WTC11 (cell line): ENCODE data around the gene LIPH. TPM values are rescaled to one million over a fixed set of nuclear protein-coding genes. Genes with fewer than 3 reads are reported as not detected.

Experiments
- ATAC-seq: fragments of 200-7000 bp; cut with Tn5 transposase; 2 replicates; pipeline ENCODE4 v1.10.0; 2021; ENCODE audit warnings: mild to moderate bottlenecking, moderate library complexity
- CTCF ChIA-PET: fragments of 300-600 bp; sonication (Branson Sonifier 250); formaldehyde crosslinking; loops from one replicate; lab custom pipeline; 2021; ENCODE audit warnings: antibody characterized with exemption; lab: Charles Lee
- POLR2A ChIA-PET: fragments of 350-600 bp; sonication (Branson Sonifier 250); formaldehyde crosslinking; loops from one replicate; lab custom pipeline; 2021; ENCODE audit warnings: antibody characterized with exemption; lab: Charles Lee
- DNase-seq: peaks from one replicate; pipeline ENCODE4 v3.0.0; 2021; ENCODE audit warnings: low spot score
- H3K27ac Mint-ChIP-seq: 2 replicates; pipeline ENCODE4 v1.8.0; 2021; ENCODE audit warnings: mixed read lengths
- H3K27me3 Mint-ChIP-seq: 2 replicates; pipeline ENCODE4 v1.8.0; 2021; ENCODE audit warnings: low read depth, mild to moderate bottlenecking, moderate library complexity, mixed read lengths
- H3K36me3 Mint-ChIP-seq: 2 replicates; pipeline ENCODE4 v1.8.0; 2021; ENCODE audit warnings: mixed read lengths
- H3K4me1 Mint-ChIP-seq: 2 replicates; pipeline ENCODE4 v1.8.0; 2022; ENCODE audit warnings: mixed read lengths
- H3K4me3 Mint-ChIP-seq: 2 replicates; pipeline ENCODE4 v1.8.0; 2021; ENCODE audit warnings: mild to moderate bottlenecking, moderate library complexity, mixed read lengths
- H3K9me3 Mint-ChIP-seq: 2 replicates; pipeline ENCODE4 v1.8.0; 2021; ENCODE audit warnings: mixed read lengths
- ARID4B ChIP-seq: sonication (generic); formaldehyde crosslinking; IDR thresholded peaks from 2 replicates; pipeline ENCODE4 v1.8.0; 2023; ENCODE audit warnings: missing genetic modification reagents, mild to moderate bottlenecking, borderline replicate concordance
- ATF2 ChIP-seq: sonication (generic); formaldehyde crosslinking; IDR thresholded peaks from 2 replicates; pipeline ENCODE4 v1.8.1; 2022; ENCODE audit warnings: low read depth, missing genetic modification reagents, borderline replicate concordance
- ATF6 ChIP-seq: sonication (generic); formaldehyde crosslinking; IDR thresholded peaks from 2 replicates; pipeline ENCODE4 v1.8.1; 2023; ENCODE audit warnings: mild to moderate bottlenecking, missing genetic modification reagents
- CREB1 ChIP-seq: sonication (generic); formaldehyde crosslinking; IDR thresholded peaks from 2 replicates; pipeline ENCODE4 v1.8.0; 2023; ENCODE audit warnings: mild to moderate bottlenecking, missing genetic modification reagents
- E2F4 ChIP-seq: sonication (generic); formaldehyde crosslinking; IDR thresholded peaks from 2 replicates; pipeline ENCODE4 v1.8.1; 2022; ENCODE audit warnings: low read depth, mild to moderate bottlenecking, moderate library complexity, missing genetic modification reagents, borderline replicate concordance
- ELF4 ChIP-seq: sonication (generic); formaldehyde crosslinking; IDR thresholded peaks from 2 replicates; pipeline ENCODE4 v1.8.1; 2022; ENCODE audit warnings: low read depth, mild to moderate bottlenecking, moderate library complexity, missing genetic modification reagents
- FOXP1 ChIP-seq: sonication (generic); formaldehyde crosslinking; IDR thresholded peaks from 2 replicates; pipeline ENCODE4 v1.8.0; 2022; ENCODE audit warnings: missing genetic modification reagents, mild to moderate bottlenecking, moderate library complexity, borderline replicate concordance
- JAZF1 ChIP-seq: fragments of 250-450 bp; sonication (Bioruptor Pico); IDR thresholded peaks from 2 replicates; pipeline ENCODE4 v1.9.0; 2021; ENCODE audit warnings: moderate library complexity, mild to moderate bottlenecking, inconsistent platforms
- MYBL2 ChIP-seq: sonication (generic); formaldehyde crosslinking; IDR thresholded peaks from 2 replicates; pipeline ENCODE4 v1.8.1; 2023; ENCODE audit warnings: mild to moderate bottlenecking, moderate library complexity, missing genetic modification reagents
- NR2C2 ChIP-seq: sonication (generic); formaldehyde crosslinking; IDR thresholded peaks from 2 replicates; pipeline ENCODE4 v1.8.0; 2022; ENCODE audit warnings: mild to moderate bottlenecking, missing genetic modification reagents
- RELA ChIP-seq: sonication (generic); formaldehyde crosslinking; IDR thresholded peaks from 2 replicates; pipeline ENCODE4 v1.8.1; 2022; ENCODE audit warnings: missing genetic modification reagents, mild to moderate bottlenecking, borderline replicate concordance
- TP53 ChIP-seq: sonication (generic); formaldehyde crosslinking; IDR thresholded peaks from 2 replicates; pipeline ENCODE4 v1.8.1; 2023; ENCODE audit warnings: mild to moderate bottlenecking, missing genetic modification reagents
- ZMAT4 ChIP-seq: fragments of 250-450 bp; sonication (Bioruptor Pico); IDR thresholded peaks from 2 replicates; pipeline ENCODE4 v1.9.0; 2021; ENCODE audit warnings: mild to moderate bottlenecking
- ZNF138 ChIP-seq: sonication (generic); formaldehyde crosslinking; conservative IDR thresholded peaks from 2 replicates; pipeline ENCODE4 v1.8.1; 2022; ENCODE audit warnings: mild to moderate bottlenecking, moderate library complexity, missing genetic modification reagents
- ZNF232 ChIP-seq: sonication (generic); formaldehyde crosslinking; IDR thresholded peaks from 2 replicates; pipeline ENCODE4 v1.8.0; 2022; ENCODE audit warnings: mild to moderate bottlenecking, missing genetic modification reagents
- total RNA-seq: library from RNA; stranded (reverse); gene quantifications from 3 replicates; pipeline ENCODE4 v1.2.3, GENCODE V29; 2021
- TF ChIP-seq, protein P1 (sequence below): fragments of 200-600 bp; IDR thresholded peaks from 2 replicates; pipeline ENCODE4 v1.8.0; 2022; ENCODE audit warnings: antibody characterized with exemption
- TF ChIP-seq, protein P2 (sequence below): sonication (generic); formaldehyde crosslinking; IDR thresholded peaks from 2 replicates; pipeline ENCODE4 v1.8.1; 2023; ENCODE audit warnings: mild to moderate bottlenecking, missing genetic modification reagents
- TF ChIP-seq, protein P3 (sequence below): sonication (generic); formaldehyde crosslinking; IDR thresholded peaks from 2 replicates; pipeline ENCODE4 v1.8.1; 2022; ENCODE audit warnings: mild to moderate bottlenecking, missing genetic modification reagents, moderate library complexity, borderline replicate concordance
- TF ChIP-seq, protein P4 (sequence below): sonication (generic); formaldehyde crosslinking; conservative IDR thresholded peaks from 2 replicates; pipeline ENCODE4 v1.8.1; 2022; ENCODE audit warnings: mild to moderate bottlenecking, missing genetic modification reagents

Gene LIPH
- total RNA-seq, 1 experiment from 2014 or later = 0.07 TPM

DNA sequence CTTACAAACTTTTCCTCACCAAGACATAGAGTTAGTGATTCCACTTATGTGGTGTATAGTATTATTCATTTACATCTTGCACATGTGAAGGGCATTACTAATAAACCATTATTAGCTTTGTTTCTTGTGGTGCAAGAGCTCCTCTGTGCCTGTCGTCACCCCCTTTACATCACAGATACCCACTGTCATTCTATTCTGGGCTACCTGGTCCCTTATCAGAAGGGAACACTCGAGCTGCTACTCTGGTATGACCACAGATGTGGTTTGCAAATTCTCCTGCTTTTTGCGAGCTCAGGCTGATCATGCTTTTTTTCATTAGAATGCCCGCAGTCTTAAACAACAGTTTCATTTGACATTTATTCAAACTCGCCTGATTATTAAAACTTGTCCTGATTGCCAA is 19.8 kb upstream of the LIPH start:
- peaks cover 4% of the 10 kb centered on the region; the same call in 1 of the 2 replicates for H3K27me3 Mint-ChIP-seq
- TF ChIP-seq ZMAT4 (CRISPR knock-in tag) (no peak), ZNF138 (CRISPR knock-in tag) (no peak), ATF2 (CRISPR knock-in tag) (no peak), NR2C2 (CRISPR knock-in tag) (no peak), ARID4B (CRISPR knock-in tag) (no peak), FOXP1 (CRISPR knock-in tag) (no peak), ZNF232 (no peak), ELF4 (CRISPR knock-in tag) (no peak), CREB1 (CRISPR knock-in tag) (no peak)
- TF ChIP-seq, protein P1, sequence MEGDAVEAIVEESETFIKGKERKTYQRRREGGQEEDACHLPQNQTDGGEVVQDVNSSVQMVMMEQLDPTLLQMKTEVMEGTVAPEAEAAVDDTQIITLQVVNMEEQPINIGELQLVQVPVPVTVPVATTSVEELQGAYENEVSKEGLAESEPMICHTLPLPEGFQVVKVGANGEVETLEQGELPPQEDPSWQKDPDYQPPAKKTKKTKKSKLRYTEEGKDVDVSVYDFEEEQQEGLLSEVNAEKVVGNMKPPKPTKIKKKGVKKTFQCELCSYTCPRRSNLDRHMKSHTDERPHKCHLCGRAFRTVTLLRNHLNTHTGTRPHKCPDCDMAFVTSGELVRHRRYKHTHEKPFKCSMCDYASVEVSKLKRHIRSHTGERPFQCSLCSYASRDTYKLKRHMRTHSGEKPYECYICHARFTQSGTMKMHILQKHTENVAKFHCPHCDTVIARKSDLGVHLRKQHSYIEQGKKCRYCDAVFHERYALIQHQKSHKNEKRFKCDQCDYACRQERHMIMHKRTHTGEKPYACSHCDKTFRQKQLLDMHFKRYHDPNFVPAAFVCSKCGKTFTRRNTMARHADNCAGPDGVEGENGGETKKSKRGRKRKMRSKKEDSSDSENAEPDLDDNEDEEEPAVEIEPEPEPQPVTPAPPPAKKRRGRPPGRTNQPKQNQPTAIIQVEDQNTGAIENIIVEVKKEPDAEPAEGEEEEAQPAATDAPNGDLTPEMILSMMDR = no peak
- TF ChIP-seq, all 79 proteins: peak for 0
- DNase-seq = no peak
- Mint-ChIP-seq H3K27ac (no peak overlapping the region), H3K4me1 (peaks cover 7% of the 10 kb centered on the region), H3K4me3 (no peak overlapping the region), H3K36me3 (peaks cover 30% of the 10 kb centered on the region), H3K9me3 (peaks cover 25% of the 10 kb centered on the region)
- CTCF ChIA-PET = interaction anchor here (6.8 kb wide), 1 partner anchor 12 kb away, joined by 76 read pairs; no protein-coding TSS in a partner anchor
- POLR2A ChIA-PET = no interaction called here
- ATAC-seq = no peak

DNA sequence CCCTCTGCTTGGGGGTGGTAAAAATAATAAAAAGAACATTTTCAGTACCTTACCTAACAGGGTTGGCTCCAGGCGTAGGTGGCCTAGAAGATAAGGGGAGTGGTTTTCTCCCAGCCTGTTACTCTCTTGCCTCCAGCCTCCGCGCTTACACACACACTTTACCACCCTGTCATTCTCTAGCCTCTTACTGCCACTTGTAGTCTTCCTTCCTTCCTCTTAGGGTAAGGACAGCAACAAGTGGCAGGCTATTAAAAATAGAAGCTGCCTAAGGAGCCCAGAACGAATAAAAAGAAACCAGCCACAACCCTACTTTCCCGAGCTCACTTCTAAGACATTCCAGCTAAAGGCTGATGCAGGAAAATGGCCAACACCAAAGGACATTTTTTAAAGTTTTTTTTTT is 9.6 kb upstream of the LIPH start:
- CTCF ChIA-PET = interaction anchor here (0.9 to 4.0 kb wide), 4 partner anchors 13 to 101 kb away, joined by 3 to 76 read pairs (median 4); partner anchors contain the start of gene TMEM41A
- TF ChIP-seq, protein P2, sequence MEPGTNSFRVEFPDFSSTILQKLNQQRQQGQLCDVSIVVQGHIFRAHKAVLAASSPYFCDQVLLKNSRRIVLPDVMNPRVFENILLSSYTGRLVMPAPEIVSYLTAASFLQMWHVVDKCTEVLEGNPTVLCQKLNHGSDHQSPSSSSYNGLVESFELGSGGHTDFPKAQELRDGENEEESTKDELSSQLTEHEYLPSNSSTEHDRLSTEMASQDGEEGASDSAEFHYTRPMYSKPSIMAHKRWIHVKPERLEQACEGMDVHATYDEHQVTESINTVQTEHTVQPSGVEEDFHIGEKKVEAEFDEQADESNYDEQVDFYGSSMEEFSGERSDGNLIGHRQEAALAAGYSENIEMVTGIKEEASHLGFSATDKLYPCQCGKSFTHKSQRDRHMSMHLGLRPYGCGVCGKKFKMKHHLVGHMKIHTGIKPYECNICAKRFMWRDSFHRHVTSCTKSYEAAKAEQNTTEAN = no peak
- TF ChIP-seq TP53 (CRISPR knock-in tag) (no peak), ZMAT4 (CRISPR knock-in tag) (no peak), ATF6 (no peak), MYBL2 (no peak), E2F4 (CRISPR knock-in tag) (no peak), JAZF1 (CRISPR knock-in tag) (no peak), RELA (no peak)
- TF ChIP-seq, protein P3, sequence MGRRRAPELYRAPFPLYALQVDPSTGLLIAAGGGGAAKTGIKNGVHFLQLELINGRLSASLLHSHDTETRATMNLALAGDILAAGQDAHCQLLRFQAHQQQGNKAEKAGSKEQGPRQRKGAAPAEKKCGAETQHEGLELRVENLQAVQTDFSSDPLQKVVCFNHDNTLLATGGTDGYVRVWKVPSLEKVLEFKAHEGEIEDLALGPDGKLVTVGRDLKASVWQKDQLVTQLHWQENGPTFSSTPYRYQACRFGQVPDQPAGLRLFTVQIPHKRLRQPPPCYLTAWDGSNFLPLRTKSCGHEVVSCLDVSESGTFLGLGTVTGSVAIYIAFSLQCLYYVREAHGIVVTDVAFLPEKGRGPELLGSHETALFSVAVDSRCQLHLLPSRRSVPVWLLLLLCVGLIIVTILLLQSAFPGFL (CRISPR knock-in tag) = no peak
- TF ChIP-seq, protein P4, sequence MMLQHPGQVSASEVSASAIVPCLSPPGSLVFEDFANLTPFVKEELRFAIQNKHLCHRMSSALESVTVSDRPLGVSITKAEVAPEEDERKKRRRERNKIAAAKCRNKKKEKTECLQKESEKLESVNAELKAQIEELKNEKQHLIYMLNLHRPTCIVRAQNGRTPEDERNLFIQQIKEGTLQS (CRISPR knock-in tag) = no peak

More for the DNA sequence above, 9.6 kb upstream of the LIPH start:
- Mint-ChIP-seq H3K27me3 (peaks cover 16% of the 10 kb centered on the region; the same call in 1 of the 2 replicates), H3K4me1 (peaks cover 38% of the 10 kb centered on the region), H3K4me3 (no peak overlapping the region), H3K27ac (peak overlapping the region; percentile 85; the same call in 1 of the 2 replicates), H3K9me3 (no peaks in the 10 kb centered on the region), H3K36me3 (no peaks in the 10 kb centered on the region)
- DNase-seq = no peak
- peak; percentile 60 for ATAC-seq
- POLR2A ChIA-PET = no interaction called here
